Heart right ventricle (tissue), 16 donors: ENCODE data around the gene HSD11B2. TPM values are rescaled to one million over a fixed set of nuclear protein-coding genes. Genes with fewer than 3 reads are reported as not detected.

ENCODE experiments used
- ATAC-seq, 8 donors: fragments of 200-7000 bp; cut with Tn5 transposase; one replicate each; pipeline ENCODE4 v1.9.1; 2020; ENCODE audit warnings: mild to moderate bottlenecking in 8 of 8, moderate library complexity in 8 of 8, moderate number of reproducible peaks in 1 of 8
- DNase-seq, 2 donors: peaks; one replicate each; pipeline ENCODE4 v3.0.0-alpha.2; 2020
- H3K27ac ChIP-seq, 10 donors: fragments of 200-600 bp; sonication (generic) in 2 of 10; one replicate each; pipeline versions ENCODE4 v1.5.0 to v1.8.0; 2020 to 2022; ENCODE audit warnings: mild to moderate bottlenecking in 3 of 10
- H3K27me3 ChIP-seq, 7 donors: fragments of 200-600 bp; one replicate each; pipeline ENCODE4 v1.8.0; 2021 to 2022; ENCODE audit warnings: mild to moderate bottlenecking in 2 of 7
- H3K36me3 ChIP-seq, 9 donors: fragments of 200-600 bp; sonication (generic) in 1 of 9; one replicate each; pipeline versions ENCODE4 v1.5.0 to v1.8.0; 2020 to 2022; ENCODE audit warnings: mild to moderate bottlenecking in 2 of 9
- H3K4me1 ChIP-seq, 9 donors: fragments of 200-600 bp; sonication (generic) in 1 of 9; one replicate each; pipeline versions ENCODE4 v1.5.0 to v1.8.0; 2020 to 2022; ENCODE audit warnings: mild to moderate bottlenecking in 4 of 9
- H3K4me3 ChIP-seq, 10 donors: fragments of 200-600 bp; sonication (generic) in 2 of 10; one replicate each; pipeline versions ENCODE4 v1.5.0 to v1.8.0; 2020 to 2022; ENCODE audit warnings: mild to moderate bottlenecking in 7 of 10, moderate library complexity in 2 of 10
- H3K9me3 ChIP-seq, 11 donors: fragments of 200-600 bp in 10 of 11; sonication (generic) in 2 of 11; one replicate each; pipeline versions ENCODE4 v1.5.0 to v1.8.0; 2013 to 2022; ENCODE audit warnings: mild to moderate bottlenecking in 2 of 11, control low read depth in 1 of 11, moderate library complexity in 1 of 11
- WGBS, 2 donors: extraction: QIAGEN DNeasy Blood & Tissue Kit; methylation state at CpG; one replicate each; pipeline ENCODE4 v1.1.7; 2013; ENCODE audit warnings: inconsistent platforms in 1 of 2; 5-methylcytosine and 5-hydroxymethylcytosine counted together
- intact Hi-C, 10 donors: fragments of 100-400 bp; cut with DNase I; formaldehyde crosslinking; loops; one replicate each; pipeline versions ENCODE4 v1.11.1 to v1.14.2; 2022
- polyA plus RNA-seq, 2 donors: library from polyadenylated mRNA; stranded (reverse); fragments of 200-250 nt; gene quantifications; one replicate each; pipeline ENCODE4 v1.2.3, GENCODE V29; 2013
- total RNA-seq, 10 donors: library from RNA; stranded (reverse); fragmentation: NEBNext Ultra II Directional in 3 of 10; extraction: Animal tissue kit (Norgen Biotek cat#: 25700) in 3 of 10; gene quantifications; one replicate each; pipeline versions ENCODE4 v1.2.1 to v1.2.4, GENCODE V29; 2021 to 2023
- TF ChIP-seq, protein P1 (sequence below), 9 donors: fragments of 200-600 bp; sonication (generic) in 2 of 9; IDR thresholded peaks; one replicate each; pipeline versions ENCODE4 v1.5.0 to v1.8.0; 2021 to 2022; ENCODE audit warnings: antibody characterized with exemption in 9 of 9, mild to moderate bottlenecking in 5 of 9, moderate library complexity in 1 of 9
- donor health status: Arrhythmogenic right ventricular cardiomyopathy.
- donor health status: ischemic (EF 13 %, LVEDD 7.1; RV severe dilation, severe dysfunction).
- donor health status: healthy with polysubstance abuse.
- donor health status: DM: no; HTN: yes; CAD: no.
- donor health status: DM: no; HTN: no; CAD: no.
- donor health status: ischemic (EF 25% LVEDD 6.9; RV normal size, moderate dysfunction).
- donor health status: ischemic (EF 25% LVEDD 5.7; RV mildly dilated, moderate dysfunction).
- donor health status: healthy.
- donor health status: DM: yes; HTN: yes; CAD: no.
- donor health status: Ischemic cardiomyopathy.
- donor health status: ischemic (EF 35%, LVEDD 5.7; RV mildly dilated, moderate dysfunction).
- donor health status: nonischemic (EF 11% LVEDD 7.7; RV severe dilation, severe dysfunction).
- donor health status: DM: yes; HTN: yes; CAD: no.
- donor health status: PGD.
- donor health status: ischemic (EF 29% LVEDD 5.4; RV normal size, mild dysfunction).
- donor health status: nonischemic (EF 23%, LVEDD 6.1; RV moderate dilation, normal function).

HSD11B2 gene
- total and polyA plus RNA-seq, 12 donors = 0.16 to 1.4 (median 0.51) TPM; not detected in 1

DNA sequence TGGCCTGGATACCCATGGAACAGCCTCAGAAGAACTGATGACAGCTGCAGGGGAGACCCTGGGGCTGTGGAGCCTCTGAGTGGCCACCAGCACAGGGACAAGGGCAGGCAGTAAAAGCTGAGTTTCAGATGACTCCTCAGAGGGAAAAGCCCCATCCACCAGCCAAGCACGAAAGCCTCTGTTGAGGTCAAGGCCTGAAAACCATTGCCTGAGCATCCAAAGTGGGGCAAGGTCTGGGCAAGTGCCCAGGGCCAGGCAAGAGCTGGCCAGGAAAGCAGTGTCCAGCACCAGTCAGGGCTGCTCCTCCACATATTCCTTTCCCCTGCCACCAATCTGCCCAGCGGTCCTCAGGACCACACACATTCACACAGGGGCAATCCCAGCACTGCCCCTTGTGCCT is 33.6 kb downstream of the HSD11B2 start:
- H3K27me3 ChIP-seq = no peaks in the 10 kb centered on the region
- intact Hi-C loops = loop anchor here in 7 of 10 donors (2.0 to 10.0 kb wide), 6 partner anchors 36 to 100 kb away; no protein-coding TSS in a partner anchor
- DNase-seq (no peak), ATAC-seq (no peak)
- no peak overlapping the region for H3K4me3 ChIP-seq
- peaks cover 22 to 86% (median 66%) of the 10 kb centered on the region in 9 donors for H3K4me1 ChIP-seq
- 88 to 96% methylated on average over 2 of the region's 2 CpGs for WGBS, 2 donors
- H3K27ac ChIP-seq = no peak overlapping the region
- H3K36me3 ChIP-seq = peaks cover 0 to 20% (median 0%) of the 10 kb centered on the region in 9 donors
- TF ChIP-seq, protein P1, sequence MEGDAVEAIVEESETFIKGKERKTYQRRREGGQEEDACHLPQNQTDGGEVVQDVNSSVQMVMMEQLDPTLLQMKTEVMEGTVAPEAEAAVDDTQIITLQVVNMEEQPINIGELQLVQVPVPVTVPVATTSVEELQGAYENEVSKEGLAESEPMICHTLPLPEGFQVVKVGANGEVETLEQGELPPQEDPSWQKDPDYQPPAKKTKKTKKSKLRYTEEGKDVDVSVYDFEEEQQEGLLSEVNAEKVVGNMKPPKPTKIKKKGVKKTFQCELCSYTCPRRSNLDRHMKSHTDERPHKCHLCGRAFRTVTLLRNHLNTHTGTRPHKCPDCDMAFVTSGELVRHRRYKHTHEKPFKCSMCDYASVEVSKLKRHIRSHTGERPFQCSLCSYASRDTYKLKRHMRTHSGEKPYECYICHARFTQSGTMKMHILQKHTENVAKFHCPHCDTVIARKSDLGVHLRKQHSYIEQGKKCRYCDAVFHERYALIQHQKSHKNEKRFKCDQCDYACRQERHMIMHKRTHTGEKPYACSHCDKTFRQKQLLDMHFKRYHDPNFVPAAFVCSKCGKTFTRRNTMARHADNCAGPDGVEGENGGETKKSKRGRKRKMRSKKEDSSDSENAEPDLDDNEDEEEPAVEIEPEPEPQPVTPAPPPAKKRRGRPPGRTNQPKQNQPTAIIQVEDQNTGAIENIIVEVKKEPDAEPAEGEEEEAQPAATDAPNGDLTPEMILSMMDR (IDR thresholded peaks at IDR 0.05) = no peak
- no peaks in the 10 kb centered on the region for H3K9me3 ChIP-seq

GRCh38 chr16:67466581-67466980 is 35.7 kb downstream of the HSD11B2 start:
- WGBS, 2 donors = 73 to 82% methylated on average over 6 of the region's 6 CpGs
- ATAC-seq (no peak), DNase-seq (no peak)
- intact Hi-C loops = loop anchor here in 6 of 10 donors (5.0 to 10.0 kb wide), 5 partner anchors 34 to 102 kb away; partner anchors contain the start of gene HSD11B2 (in 1 of the 6)
- TF ChIP-seq, protein P1 (IDR thresholded peaks at IDR 0.05) = no peak
- H3K27ac ChIP-seq = no peak overlapping the region
- peaks cover 0 to 10% (median 0%) of the 10 kb centered on the region in 9 donors for H3K36me3 ChIP-seq
- H3K27me3 ChIP-seq = no peaks in the 10 kb centered on the region
- H3K4me1 ChIP-seq = peaks cover 15 to 84% (median 62%) of the 10 kb centered on the region in 9 donors
- H3K9me3 ChIP-seq = no peaks in the 10 kb centered on the region
- no peak overlapping the region for H3K4me3 ChIP-seq

DNA sequence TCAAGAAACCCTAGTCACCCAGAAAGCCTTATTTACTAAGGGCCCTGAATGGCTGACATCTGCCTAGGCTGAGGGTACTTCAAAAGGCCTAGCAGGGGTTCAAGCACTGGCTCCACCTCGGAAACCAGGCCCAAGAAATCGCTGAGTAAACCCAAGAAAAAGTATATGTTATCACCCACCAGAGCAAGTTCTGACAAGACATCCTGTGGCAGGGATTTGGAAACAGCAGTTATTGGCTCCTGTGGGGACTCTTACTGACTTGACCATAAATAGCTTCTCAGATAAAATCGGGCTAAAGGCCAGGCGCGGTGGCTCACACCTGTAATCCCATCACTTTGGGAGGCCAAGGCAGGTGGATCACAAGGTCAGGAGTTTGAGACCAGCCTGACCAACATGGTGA is 37.8 kb downstream of the HSD11B2 start:
- no peak overlapping the region for H3K4me3 ChIP-seq
- no peak overlapping the region for H3K27ac ChIP-seq
- intact Hi-C loops = loop anchor here in 6 of 10 donors (5.0 to 10.0 kb wide), 5 partner anchors 36 to 104 kb away; partner anchors contain the start of gene HSD11B2 (in 1 of the 6)
- WGBS, 2 donors = 75 to 76% methylated on average over 5 of the region's 5 CpGs
- peaks cover 0 to 4% (median 0%) of the 10 kb centered on the region in 9 donors for H3K36me3 ChIP-seq
- H3K27me3 ChIP-seq = no peaks in the 10 kb centered on the region
- no peaks in the 10 kb centered on the region for H3K9me3 ChIP-seq
- TF ChIP-seq, protein P1 (IDR thresholded peaks at IDR 0.05) = no peak
- ATAC-seq = no peak
- DNase-seq = no peak
- H3K4me1 ChIP-seq = peaks cover 15 to 66% (median 41%) of the 10 kb centered on the region in 9 donors

GRCh38 chr16:67470359-67470758 is 39.4 kb downstream of the HSD11B2 start:
- peak overlapping the region in 3 of 10 donors; percentile 17 to 43 (median 32) for H3K27ac ChIP-seq
- H3K36me3 ChIP-seq = peaks cover 0 to 4% (median 0%) of the 10 kb centered on the region in 9 donors
- ATAC-seq (peak; percentile 81 to 95 (median 90)), DNase-seq (peak; percentile 89 to 90)
- intact Hi-C loops = no loop called here
- WGBS, 2 donors = 23% methylated on average over 7 of the region's 7 CpGs
- peaks cover 13 to 68% (median 35%) of the 10 kb centered on the region in 9 donors for H3K4me1 ChIP-seq
- TF ChIP-seq, protein P1 (IDR thresholded peaks at IDR 0.05) = no peak
- no peaks in the 10 kb centered on the region for H3K27me3 ChIP-seq
- no peaks in the 10 kb centered on the region for H3K9me3 ChIP-seq
- no peak overlapping the region for H3K4me3 ChIP-seq
